Cardiac muscle cell (in vitro differentiated cells and primary cell): ENCODE measurements around the gene SLC25A26. TPM values are rescaled to one million over a fixed set of nuclear protein-coding genes. Genes with fewer than 3 reads are reported as not detected.

ENCODE experiments used
- DNase-seq, 2 donors: peaks; one replicate each; pipeline versions ENCODE4 v3.0.0 to v3.0.0-alpha.2; 2010 to 2017; ENCODE audit warnings: low read depth in 1 of 2, low spot score in 1 of 2
- H3K27ac ChIP-seq: fragments of 200-600 bp; sonication (generic); 2 replicates; pipeline ENCODE4 v1.5.1; 2016
- H3K27me3 ChIP-seq: fragments of 200-600 bp; sonication (generic); 2 replicates; pipeline ENCODE4 v1.6.0; 2016; ENCODE audit warnings: control low read depth
- H3K36me3 ChIP-seq: fragments of 200-600 bp; sonication (generic); 2 replicates; pipeline ENCODE4 v1.5.1; 2016; ENCODE audit warnings: control low read depth
- H3K4me1 ChIP-seq: fragments of 200-600 bp; sonication (generic); 2 replicates; pipeline ENCODE4 v1.8.1; 2017; ENCODE audit warnings: low read depth, mild to moderate bottlenecking, mixed run types
- H3K4me3 ChIP-seq: fragments of 200-600 bp; sonication (generic); 2 replicates; pipeline ENCODE4 v1.5.1; 2016; ENCODE audit warnings: mild to moderate bottlenecking
- H3K9me3 ChIP-seq: fragments of 200-600 bp; sonication (generic); 2 replicates; pipeline ENCODE4 v1.5.1; 2017; ENCODE audit warnings: low read depth, mild to moderate bottlenecking, control low read depth
- CTCF ChIP-seq: IDR thresholded peaks from 2 replicates; pipeline ENCODE4 v1.5.1; 2012; ENCODE audit warnings: low read depth, mild to moderate bottlenecking, low read length
- polyA plus RNA-seq: library from polyadenylated mRNA; unstranded; fragments of >200 nt; fragmentation: Nextera tagmentation; extraction: Ambion mirVana; gene quantifications from 2 replicates; pipeline ENCODE4 v1.2.1, GENCODE V29; 2016
- total RNA-seq: library from RNA; depleted of rRNA; stranded (reverse); fragments of >200 nt; gene quantifications from 2 replicates; pipeline ENCODE4 v1.2.3, GENCODE V29; 2016

SLC25A26 gene
- total and polyA plus RNA-seq, 2 experiments from 2014 or later, result 22.2 to 41.2 TPM

GRCh38 chr3:66385066-66385465, 164.3 kb downstream of the SLC25A26 start:
- no peak for DNase-seq
- H3K27me3 ChIP-seq, result no peaks in the 10 kb centered on the region
- no peak overlapping the region for H3K27ac ChIP-seq
- no peak for TF ChIP-seq CTCF
- no peaks in the 10 kb centered on the region for H3K9me3 ChIP-seq
- H3K4me1 ChIP-seq, result no peaks in the 10 kb centered on the region
- H3K4me3 ChIP-seq, result no peak overlapping the region
- H3K36me3 ChIP-seq, result peaks cover 33% of the 10 kb centered on the region

- peaks cover 24% of the 10 kb centered on the region for H3K36me3 ChIP-seq
- H3K27me3 ChIP-seq, result no peaks in the 10 kb centered on the region
- no peak for DNase-seq
- no peak overlapping the region for H3K27ac ChIP-seq
- no peaks in the 10 kb centered on the region for H3K4me1 ChIP-seq
- no peak overlapping the region for H3K4me3 ChIP-seq
- TF ChIP-seq CTCF, result no peak
- H3K9me3 ChIP-seq, result no peaks in the 10 kb centered on the region
These were observed 165.5 kb downstream of the SLC25A26 start for GRCh38 chr3:66386011-66386924.

GRCh38 chr3:66386925-66387650, 166.3 kb downstream of the SLC25A26 start:
- Histone ChIP-seq H3K4me3 (no peak overlapping the region), H3K9me3 (no peaks in the 10 kb centered on the region), H3K4me1 (no peaks in the 10 kb centered on the region), H3K36me3 (peaks cover 16% of the 10 kb centered on the region), H3K27ac (no peak overlapping the region), H3K27me3 (no peaks in the 10 kb centered on the region)
- no peak for DNase-seq
- no peak for TF ChIP-seq CTCF

DNA sequence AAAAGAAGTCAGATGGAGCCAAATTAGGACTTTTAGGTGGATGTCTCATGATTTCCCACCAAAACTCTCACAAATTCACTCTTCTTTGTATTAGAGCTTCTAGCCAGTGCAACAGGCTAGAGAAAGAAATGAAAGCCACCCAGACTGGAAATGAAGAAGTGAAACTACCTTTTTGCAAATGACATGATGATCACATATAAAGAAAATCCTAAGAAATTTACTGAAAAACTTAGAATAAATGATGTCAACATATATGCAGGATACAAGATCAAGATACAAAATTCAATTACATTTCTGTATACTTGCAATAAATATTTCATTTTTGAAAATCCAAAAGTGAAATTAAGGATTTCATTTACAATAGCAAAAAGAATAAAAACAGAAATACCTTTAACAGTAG, 169.2 kb downstream of the SLC25A26 start:
- no peak overlapping the region for H3K4me3 ChIP-seq
- no peaks in the 10 kb centered on the region for H3K4me1 ChIP-seq
- DNase-seq, result no peak
- H3K9me3 ChIP-seq, result no peaks in the 10 kb centered on the region
- no peaks in the 10 kb centered on the region for H3K27me3 ChIP-seq
- H3K27ac ChIP-seq, result no peak overlapping the region
- peaks cover 12% of the 10 kb centered on the region for H3K36me3 ChIP-seq
- no peak for TF ChIP-seq CTCF

- no peak overlapping the region for H3K27ac ChIP-seq
- H3K4me3 ChIP-seq, result no peak overlapping the region
- DNase-seq, result no peak
- H3K4me1 ChIP-seq, result no peaks in the 10 kb centered on the region
- peaks cover 13% of the 10 kb centered on the region for H3K36me3 ChIP-seq
- no peaks in the 10 kb centered on the region for H3K9me3 ChIP-seq
- no peak for TF ChIP-seq CTCF
- no peaks in the 10 kb centered on the region for H3K27me3 ChIP-seq
These were observed 171.7 kb downstream of the SLC25A26 start for GRCh38 chr3:66392512-66392911.
